GM23248 (cell line): ENCODE measurements around the gene SREK1. TPM values are rescaled to one million over a fixed set of nuclear protein-coding genes. Genes with fewer than 3 reads are reported as not detected.

Source experiments
- DNase-seq: peaks from one replicate; pipeline ENCODE4 v3.0.0-alpha.2; 2015
- H2AFZ ChIP-seq: fragments of 200-600 bp; sonication (generic); 2 replicates; pipeline ENCODE4 v1.6.1; 2016; ENCODE audit warnings: antibody characterized with exemption
- H3F3A ChIP-seq: fragments of 200-600 bp; sonication (generic); 2 replicates; pipeline ENCODE4 v1.6.1; 2016; ENCODE audit warnings: mild to moderate bottlenecking, antibody characterized with exemption, mixed run types; ENCODE audit not compliant: insufficient read depth
- H3K27ac ChIP-seq: fragments of 200-600 bp; sonication (generic); 2 replicates; pipeline ENCODE4 v1.5.1; 2016; ENCODE audit warnings: mild to moderate bottlenecking
- H3K27me3 ChIP-seq: fragments of 200-600 bp; sonication (generic); replicated peaks from 2 replicates; pipeline ENCODE4 v1.6.1; 2016; ENCODE audit warnings: mild to moderate bottlenecking; ENCODE audit not compliant: insufficient read depth
- H3K36me3 ChIP-seq: fragments of 200-600 bp; sonication (generic); 2 replicates; pipeline ENCODE4 v1.6.1; 2016; ENCODE audit warnings: low read depth, mild to moderate bottlenecking
- H3K4me1 ChIP-seq: fragments of 200-600 bp; sonication (generic); 2 replicates; pipeline ENCODE4 v1.6.1; 2016; ENCODE audit warnings: mild to moderate bottlenecking; ENCODE audit not compliant: insufficient read depth
- H3K4me2 ChIP-seq: fragments of 200-600 bp; sonication (generic); one replicate; pipeline ENCODE4 v1.6.1; 2016; ENCODE audit warnings: mild to moderate bottlenecking; ENCODE audit not compliant: unreplicated experiment
- H3K4me3 ChIP-seq: fragments of 200-600 bp; sonication (generic); 2 replicates; pipeline ENCODE4 v1.5.1; 2016; ENCODE audit warnings: mild to moderate bottlenecking
- H3K79me2 ChIP-seq: fragments of 200-600 bp; sonication (generic); 2 replicates; pipeline ENCODE4 v1.6.1; 2016; ENCODE audit warnings: mild to moderate bottlenecking; ENCODE audit not compliant: insufficient read depth
- H3K9ac ChIP-seq: fragments of 200-600 bp; sonication (generic); 2 replicates; pipeline ENCODE4 v1.6.1; 2016; ENCODE audit warnings: mild to moderate bottlenecking
- H3K9me2 ChIP-seq: fragments of 200-600 bp; sonication (generic); 2 replicates; pipeline ENCODE4 v1.6.1; 2016; ENCODE audit warnings: mixed run types, mild to moderate bottlenecking, moderate library complexity; ENCODE audit not compliant: insufficient read depth
- H3K9me3 ChIP-seq: fragments of 200-600 bp; sonication (generic); one replicate; pipeline ENCODE4 v1.6.1; 2017; ENCODE audit warnings: low read depth
- H4K20me1 ChIP-seq: fragments of 200-600 bp; sonication (generic); 2 replicates; pipeline ENCODE4 v1.6.0; 2016; ENCODE audit not compliant: insufficient read depth
- EZH2 ChIP-seq: fragments of 200-600 bp; sonication (generic); IDR thresholded peaks from 2 replicates; pipeline ENCODE4 v1.6.1; 2018; ENCODE audit warnings: antibody characterized with exemption, mild to moderate bottlenecking; ENCODE audit not compliant: insufficient read depth, poor library complexity, severe bottlenecking
- EZH2phosphoT487 ChIP-seq: fragments of 200-600 bp; sonication (generic); IDR thresholded peaks from 2 replicates; pipeline ENCODE4 v1.6.1; 2018; ENCODE audit warnings: antibody characterized with exemption, moderate library complexity, mild to moderate bottlenecking, low read depth; ENCODE audit not compliant: insufficient read depth
- WGBS, 2 experiments: methylation state at CpG; one replicate each; pipeline ENCODE4 v1.1.6; 2015 to 2017; ENCODE audit warnings: low lambda C conversion rate in 2 of 2, low coverage in 1 of 2; ENCODE audit errors: missing lambda C conversion rate in 2 of 2; 5-methylcytosine and 5-hydroxymethylcytosine counted together
- in situ Hi-C: fragments of 300-500 bp; cut with MboI; formaldehyde crosslinking; loops from 2 replicates; pipeline ENCODE4 v1.15.0; 2020
- polyA plus RNA-seq: library from polyadenylated mRNA; unstranded; fragments of >200 nt; fragmentation: Nextera tagmentation; extraction: Ambion mirVana; gene quantifications from 2 replicates; pipeline ENCODE4 v1.2.1, GENCODE V29; 2016
- total RNA-seq: library from RNA; depleted of rRNA; stranded (reverse); fragments of >200 nt; shearing (Covaris generic); gene quantifications from 2 replicates; pipeline ENCODE4 v1.2.3, GENCODE V29; 2014

SREK1 gene
- total and polyA plus RNA-seq, 2 experiments from 2014 or later: 32.2 to 45.5 TPM

- WGBS, 2 experiments: 95 to 96% methylated on average over 4 of the region's 4 CpGs
Observed at GRCh38 chr5:66203531-66203930, 59.4 kb downstream of the SREK1 start.

GRCh38 chr5:66206465-66206864, 62.4 kb downstream of the SREK1 start:
- Histone ChIP-seq H3K27me3 (no peaks in the 10 kb centered on the region), H3K79me2 (no peaks in the 10 kb centered on the region), H3K36me3 (no peaks in the 10 kb centered on the region), H2AFZ (no peak overlapping the region), H3K9ac (no peak overlapping the region), H4K20me1 (no peaks in the 10 kb centered on the region), H3K9me3 (no peaks in the 10 kb centered on the region), H3K4me3 (no peak overlapping the region), H3K4me2 (no peak overlapping the region), H3K9me2 (no peaks in the 10 kb centered on the region), H3K27ac (no peak overlapping the region), H3K4me1 (no peaks in the 10 kb centered on the region), H3F3A (no peaks in the 10 kb centered on the region)
- 97 to 98% methylated on average over 5 of the region's 5 CpGs for WGBS, 2 experiments
- TF ChIP-seq EZH2: no peak
- no peak for TF ChIP-seq EZH2phosphoT487
- DNase-seq: no peak
- in situ Hi-C loops: no loop called here

More at GRCh38 chr5:66203531-66203930, 59.4 kb downstream of the SREK1 start:
- no peaks in the 10 kb centered on the region for H3F3A ChIP-seq
- no peak overlapping the region for H3K9ac ChIP-seq
- H4K20me1 ChIP-seq: no peaks in the 10 kb centered on the region
- no peaks in the 10 kb centered on the region for H3K36me3 ChIP-seq
- no peaks in the 10 kb centered on the region for H3K4me1 ChIP-seq
- no peaks in the 10 kb centered on the region for H3K27me3 ChIP-seq
- TF ChIP-seq EZH2: no peak
- H3K9me2 ChIP-seq: no peaks in the 10 kb centered on the region
- H2AFZ ChIP-seq: no peak overlapping the region
- in situ Hi-C loops: no loop called here
- no peak overlapping the region for H3K27ac ChIP-seq
- H3K9me3 ChIP-seq: no peaks in the 10 kb centered on the region
- no peaks in the 10 kb centered on the region for H3K79me2 ChIP-seq
- H3K4me3 ChIP-seq: no peak overlapping the region
- DNase-seq: no peak
- H3K4me2 ChIP-seq: no peak overlapping the region

- no peaks in the 10 kb centered on the region for H3F3A ChIP-seq
- no peak overlapping the region for H3K4me3 ChIP-seq
- H4K20me1 ChIP-seq: no peaks in the 10 kb centered on the region
- H3K27me3 ChIP-seq: no peaks in the 10 kb centered on the region
- TF ChIP-seq EZH2phosphoT487: no peak
- TF ChIP-seq EZH2: no peak
- no peaks in the 10 kb centered on the region for H3K79me2 ChIP-seq
- H3K9me2 ChIP-seq: no peaks in the 10 kb centered on the region
- no peak overlapping the region for H3K27ac ChIP-seq
- no peak overlapping the region for H3K4me2 ChIP-seq
- DNase-seq: peak; percentile 30
- H3K9ac ChIP-seq: no peak overlapping the region
- no peaks in the 10 kb centered on the region for H3K4me1 ChIP-seq
- no peaks in the 10 kb centered on the region for H3K9me3 ChIP-seq
- H3K36me3 ChIP-seq: no peaks in the 10 kb centered on the region
- in situ Hi-C loops: no loop called here
- 36 to 43% methylated on average over 10 of the region's 10 CpGs for whole genome bisulfite sequencing, 2 experiments
- no peak overlapping the region for H2AFZ ChIP-seq
Observed at GRCh38 chr5:66207800-66208561, 63.9 kb downstream of the SREK1 start.

DNA sequence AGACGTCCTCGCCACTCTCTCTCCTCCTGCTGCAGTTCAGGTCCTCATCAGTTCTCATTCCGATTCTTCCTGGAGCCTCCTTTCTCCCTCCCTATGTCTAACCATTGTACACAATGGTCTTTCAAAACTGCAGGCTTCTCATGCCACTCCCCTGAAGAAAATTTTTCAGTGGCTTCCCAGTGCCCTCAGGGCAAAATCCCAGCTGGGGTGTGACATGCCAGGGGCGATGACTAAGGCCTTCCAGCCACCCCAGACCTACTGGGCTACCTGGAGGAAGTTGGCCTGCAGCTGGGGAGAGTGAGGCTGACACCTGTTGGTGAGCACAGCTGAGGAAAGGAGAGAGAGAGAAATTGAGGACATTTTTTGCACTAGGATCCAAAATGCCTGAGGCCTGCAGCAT, 65.2 kb downstream of the SREK1 start:
- H3F3A ChIP-seq: no peaks in the 10 kb centered on the region
- H3K27ac ChIP-seq: no peak overlapping the region
- no peaks in the 10 kb centered on the region for H3K79me2 ChIP-seq
- H3K4me1 ChIP-seq: no peaks in the 10 kb centered on the region
- no peak overlapping the region for H3K4me3 ChIP-seq
- no peaks in the 10 kb centered on the region for H3K9me3 ChIP-seq
- no peak for TF ChIP-seq EZH2phosphoT487
- TF ChIP-seq EZH2: no peak
- no peaks in the 10 kb centered on the region for H3K36me3 ChIP-seq
- no peak overlapping the region for H2AFZ ChIP-seq
- 92% methylated on average over 4 of the region's 4 CpGs for WGBS, 2 experiments
- H3K9me2 ChIP-seq: no peaks in the 10 kb centered on the region
- H3K4me2 ChIP-seq: no peak overlapping the region
- peak; percentile 34 for DNase-seq
- H3K27me3 ChIP-seq: no peaks in the 10 kb centered on the region
- in situ Hi-C loops: no loop called here
- H4K20me1 ChIP-seq: no peaks in the 10 kb centered on the region
- H3K9ac ChIP-seq: no peak overlapping the region
